Right lobe of liver (tissue), 4 donors: ENCODE measurements around the gene DYNC2LI1.

ENCODE experiments used
- CTCF ChIP-seq, 4 donors: fragments of 200-600 bp in 3 of 4; fragments of 450-650 bp in 1 of 4; IDR thresholded peaks; one replicate each; pipeline versions ENCODE4 v1.5.1 to v1.8.0; 2016 to 2022; ENCODE audit warnings: antibody characterized with exemption in 4 of 4, mild to moderate bottlenecking in 2 of 4
- POLR2A ChIP-seq: fragments of 450-650 bp; IDR thresholded peaks from one replicate; pipeline ENCODE4 v1.6.1; 2017; ENCODE audit warnings: antibody characterized with exemption, mild to moderate bottlenecking
- donor health status: DM: no; HTN: no; CAD: no.
- donor health status: DM: no; HTN: no; CAD: no.
- donor health status: DM: no; HTN: yes; CAD: no.

GRCh38 chr2:43798300-43798699 lies 24.5 kb downstream of the DYNC2LI1 start:
- peak; percentile 30 to 52 (median 44) for TF ChIP-seq CTCF (IDR thresholded peaks at IDR 0.05)
- no peak for TF ChIP-seq POLR2A
